HCT116 (cell line): ENCODE measurements around the gene LSAMP.

Experiments used
- EGR1 ChIP-seq: IDR thresholded peaks from 2 replicates; pipeline ENCODE4 v1.6.1; 2012; ENCODE audit warnings: low read depth
- POLR2AphosphoS5 ChIP-seq: IDR thresholded peaks from 2 replicates; pipeline ENCODE4 v1.6.1; 2011; ENCODE audit warnings: mild to moderate bottlenecking, low read depth, low read length, moderate library complexity
- SIN3A ChIP-seq: IDR thresholded peaks from 2 replicates; pipeline ENCODE4 v1.6.1; 2012; ENCODE audit warnings: low read depth
- SRF ChIP-seq: IDR thresholded peaks from 2 replicates; pipeline ENCODE4 v1.6.1; 2012; ENCODE audit warnings: low read depth
- ZNF274 ChIP-seq: fragments of 200-500 bp; sonication (Bioruptor generic); IDR thresholded peaks from 2 replicates; pipeline ENCODE4 v1.6.1; 2014; ENCODE audit warnings: mild to moderate bottlenecking, low read depth, low read length, inconsistent platforms
- TF ChIP-seq, protein P1 (sequence below), 3 experiments: fragments of 200-600 bp in 1 of 3; sonication (generic) in 1 of 3; IDR thresholded peaks in 2 of 3; conservative IDR thresholded peaks in 1 of 3; 2 replicates each; pipeline ENCODE4 v1.5.1; 2012 to 2017; ENCODE audit warnings: low read depth in 2 of 3, low read length in 2 of 3, antibody characterized with exemption in 1 of 3, borderline replicate concordance in 1 of 3, control low read depth in 1 of 3, mild to moderate bottlenecking in 1 of 3, mixed read lengths in 1 of 3, mixed run types in 1 of 3, moderate library complexity in 1 of 3; ENCODE audit not compliant: insufficient read depth in 1 of 3

DNA sequence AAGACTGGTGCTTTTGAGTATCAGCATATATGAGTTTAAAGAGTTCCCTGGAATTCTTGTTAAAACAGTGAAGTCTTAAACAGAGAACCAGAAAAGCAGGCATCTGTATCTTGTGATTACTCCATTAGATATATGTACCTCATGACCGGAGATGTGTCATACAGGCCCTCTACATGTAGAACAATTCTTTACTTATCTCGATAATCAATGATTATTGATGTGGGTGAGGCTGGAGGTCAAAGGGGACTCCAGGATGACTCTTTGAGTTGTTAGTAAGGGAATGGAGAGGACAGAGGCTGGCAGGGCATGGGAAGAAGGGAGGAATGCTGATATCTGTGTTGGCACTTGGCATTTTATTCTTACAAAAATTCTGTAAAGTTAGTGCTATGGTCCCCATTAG, 666.3 kb downstream of the LSAMP start:
- TF ChIP-seq, protein P1, sequence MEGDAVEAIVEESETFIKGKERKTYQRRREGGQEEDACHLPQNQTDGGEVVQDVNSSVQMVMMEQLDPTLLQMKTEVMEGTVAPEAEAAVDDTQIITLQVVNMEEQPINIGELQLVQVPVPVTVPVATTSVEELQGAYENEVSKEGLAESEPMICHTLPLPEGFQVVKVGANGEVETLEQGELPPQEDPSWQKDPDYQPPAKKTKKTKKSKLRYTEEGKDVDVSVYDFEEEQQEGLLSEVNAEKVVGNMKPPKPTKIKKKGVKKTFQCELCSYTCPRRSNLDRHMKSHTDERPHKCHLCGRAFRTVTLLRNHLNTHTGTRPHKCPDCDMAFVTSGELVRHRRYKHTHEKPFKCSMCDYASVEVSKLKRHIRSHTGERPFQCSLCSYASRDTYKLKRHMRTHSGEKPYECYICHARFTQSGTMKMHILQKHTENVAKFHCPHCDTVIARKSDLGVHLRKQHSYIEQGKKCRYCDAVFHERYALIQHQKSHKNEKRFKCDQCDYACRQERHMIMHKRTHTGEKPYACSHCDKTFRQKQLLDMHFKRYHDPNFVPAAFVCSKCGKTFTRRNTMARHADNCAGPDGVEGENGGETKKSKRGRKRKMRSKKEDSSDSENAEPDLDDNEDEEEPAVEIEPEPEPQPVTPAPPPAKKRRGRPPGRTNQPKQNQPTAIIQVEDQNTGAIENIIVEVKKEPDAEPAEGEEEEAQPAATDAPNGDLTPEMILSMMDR (IDR thresholded peaks at IDR 0.05 in 2 of 3, conservative IDR thresholded peaks at IDR 0.05 in 1 of 3; ENCODE audit: borderline replicate concordance in 1 of 3, insufficient read depth in 1 of 3, low read depth in 2 of 3, low read length in 2 of 3), result no peak
- TF ChIP-seq ZNF274, result no peak
- no peak for TF ChIP-seq POLR2AphosphoS5
- no peak for TF ChIP-seq EGR1
- no peak for TF ChIP-seq SRF
- TF ChIP-seq SIN3A, result no peak
